HG03439 (cell line): ENCODE data around the gene CMTM4.
"Not testable (repeated sequence)": the region's sequence is repeated elsewhere in the genome, so short reads cannot be mapped to it uniquely, and the experiment has no call there.

ENCODE experiments used
- ATAC-seq: cut with Tn5 transposase; IDR thresholded peaks from one replicate; pipeline ENCODE4 v1.9.1; 2021; ENCODE audit warnings: mild to moderate bottlenecking, moderate library complexity; ENCODE audit not compliant: unreplicated experiment

Gene CMTM4

GRCh38 chr16:66676599-66676998 lies 19.9 kb downstream of the CMTM4 start:
- no peak for ATAC-seq

- ATAC-seq = no peak
These were observed 22.9 kb downstream of the CMTM4 start for GRCh38 chr16:66673691-66674090.

- no peak for ATAC-seq
These were observed 25.7 kb downstream of the CMTM4 start for GRCh38 chr16:66670691-66671388.

GRCh38 chr16:66668777-66669444 lies 27.6 kb downstream of the CMTM4 start:
- no peak for ATAC-seq

GRCh38 chr16:66667944-66668343 lies 28.6 kb downstream of the CMTM4 start:
- ATAC-seq = no peak

GRCh38 chr16:66662445-66663194 lies 33.9 kb downstream of the CMTM4 start:
- no peak for ATAC-seq

GRCh38 chr16:66661671-66662346 lies 34.7 kb downstream of the CMTM4 start:
- ATAC-seq = not testable (repeated sequence)

- ATAC-seq = no peak
These were observed 35.4 kb downstream of the CMTM4 start for GRCh38 chr16:66661210-66661560.

- ATAC-seq = no peak
These were observed 35.9 kb downstream of the CMTM4 start for GRCh38 chr16:66660422-66661209.

GRCh38 chr16:66658860-66659190 lies 37.7 kb downstream of the CMTM4 start:
- no peak for ATAC-seq

- ATAC-seq = no peak
These were observed 38.2 kb downstream of the CMTM4 start for GRCh38 chr16:66658143-66658859.

- no peak for ATAC-seq
These were observed 40.0 kb downstream of the CMTM4 start for GRCh38 chr16:66656547-66656946.

GRCh38 chr16:66653581-66654350 lies 42.8 kb downstream of the CMTM4 start:
- no peak for ATAC-seq

GRCh38 chr16:66652661-66653360 lies 43.7 kb downstream of the CMTM4 start:
- ATAC-seq = no peak

- ATAC-seq = no peak
These were observed 44.6 kb downstream of the CMTM4 start for GRCh38 chr16:66651965-66652364.

- no peak for ATAC-seq
These were observed 45.1 kb downstream of the CMTM4 start for GRCh38 chr16:66651474-66651765.

GRCh38 chr16:66650707-66651473 lies 45.7 kb downstream of the CMTM4 start:
- no peak for ATAC-seq

GRCh38 chr16:66649636-66650205 lies 46.8 kb downstream of the CMTM4 start:
- ATAC-seq = no peak
